ENCODE data around the gene ULK2. TPM values are rescaled to one million over a fixed set of nuclear protein-coding genes. Genes with fewer than 3 reads are reported as not detected.

ULK2 gene
- total RNA-seq, 1 donor = 22.1 TPM

- TF ChIP-seq, protein P1, sequence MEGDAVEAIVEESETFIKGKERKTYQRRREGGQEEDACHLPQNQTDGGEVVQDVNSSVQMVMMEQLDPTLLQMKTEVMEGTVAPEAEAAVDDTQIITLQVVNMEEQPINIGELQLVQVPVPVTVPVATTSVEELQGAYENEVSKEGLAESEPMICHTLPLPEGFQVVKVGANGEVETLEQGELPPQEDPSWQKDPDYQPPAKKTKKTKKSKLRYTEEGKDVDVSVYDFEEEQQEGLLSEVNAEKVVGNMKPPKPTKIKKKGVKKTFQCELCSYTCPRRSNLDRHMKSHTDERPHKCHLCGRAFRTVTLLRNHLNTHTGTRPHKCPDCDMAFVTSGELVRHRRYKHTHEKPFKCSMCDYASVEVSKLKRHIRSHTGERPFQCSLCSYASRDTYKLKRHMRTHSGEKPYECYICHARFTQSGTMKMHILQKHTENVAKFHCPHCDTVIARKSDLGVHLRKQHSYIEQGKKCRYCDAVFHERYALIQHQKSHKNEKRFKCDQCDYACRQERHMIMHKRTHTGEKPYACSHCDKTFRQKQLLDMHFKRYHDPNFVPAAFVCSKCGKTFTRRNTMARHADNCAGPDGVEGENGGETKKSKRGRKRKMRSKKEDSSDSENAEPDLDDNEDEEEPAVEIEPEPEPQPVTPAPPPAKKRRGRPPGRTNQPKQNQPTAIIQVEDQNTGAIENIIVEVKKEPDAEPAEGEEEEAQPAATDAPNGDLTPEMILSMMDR (IDR thresholded peaks at IDR 0.05; ENCODE audit: insufficient read depth, low read length) = no peak
- DNase-seq (ENCODE audit: low read depth) = no peak
These were observed 79.9 kb downstream of the ULK2 start for GRCh38 chr17:19787733-19788357.

GRCh38 chr17:19785854-19786253 is 81.9 kb downstream of the ULK2 start:
- TF ChIP-seq, protein P1 (IDR thresholded peaks at IDR 0.05; ENCODE audit: insufficient read depth, low read length) = no peak
- no peak overlapping the region for H3K4me3 ChIP-seq (ENCODE audit: low read depth, low read length)
- DNase-seq (ENCODE audit: low read depth) = peak; percentile 11

More at GRCh38 chr17:19787733-19788357, 79.9 kb downstream of the ULK2 start:
- no peak overlapping the region for H3K4me3 ChIP-seq (ENCODE audit: low read depth, low read length)

- no peak overlapping the region for H3K4me3 ChIP-seq (ENCODE audit: low read depth, low read length)
- TF ChIP-seq, protein P1 (IDR thresholded peaks at IDR 0.05; ENCODE audit: insufficient read depth, low read length) = no peak
- DNase-seq (ENCODE audit: low read depth) = no peak
These were observed 86.0 kb downstream of the ULK2 start for GRCh38 chr17:19781488-19782458.

DNA sequence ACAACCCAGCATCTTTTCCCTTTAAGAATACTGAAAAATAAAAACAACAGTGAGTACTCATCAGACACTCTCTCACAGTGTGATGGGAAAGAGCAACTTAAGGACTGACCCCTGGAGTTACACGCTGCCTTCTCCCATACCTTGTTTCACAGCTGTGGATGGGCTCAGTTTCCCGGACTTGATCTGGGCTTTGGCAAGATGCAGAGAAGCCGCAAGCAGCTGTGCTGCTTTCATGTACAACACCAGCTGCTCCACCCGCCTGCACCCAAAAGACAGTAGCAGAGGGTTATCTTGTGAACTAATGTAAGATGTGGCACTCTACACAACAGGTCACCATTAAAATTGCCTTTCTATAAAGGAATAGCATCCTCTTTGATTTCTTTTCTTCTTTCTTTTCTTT is 86.9 kb downstream of the ULK2 start:
- DNase-seq (ENCODE audit: low read depth) = no peak

DNA sequence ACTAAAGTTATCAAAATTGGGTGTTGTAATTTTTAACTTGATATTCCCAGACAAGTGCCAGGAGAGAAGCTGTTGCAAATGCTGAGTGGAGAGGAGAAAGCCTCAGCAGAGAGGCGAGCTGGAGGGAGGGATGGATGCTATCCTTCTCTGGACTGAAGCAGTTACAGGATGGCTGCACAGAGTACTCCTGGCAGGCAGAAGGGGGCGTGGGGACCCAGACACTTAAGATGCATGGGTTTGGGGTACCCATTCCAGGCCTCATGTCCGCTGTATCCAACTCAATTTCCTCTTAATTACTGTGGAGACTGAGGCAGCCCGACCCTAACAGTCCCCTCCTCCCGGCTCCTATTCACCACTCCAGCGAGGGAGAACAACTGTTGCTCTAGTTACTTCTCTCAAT is 94.2 kb downstream of the ULK2 start:
- TF ChIP-seq, protein P1 (IDR thresholded peaks at IDR 0.05; ENCODE audit: insufficient read depth, low read length) = no peak
- DNase-seq (ENCODE audit: low read depth) = no peak
- no peak overlapping the region for H3K4me3 ChIP-seq (ENCODE audit: low read depth, low read length)

More for the DNA sequence above, 86.9 kb downstream of the ULK2 start:
- H3K4me3 ChIP-seq (ENCODE audit: low read depth, low read length) = no peak overlapping the region
- TF ChIP-seq, protein P1 (IDR thresholded peaks at IDR 0.05; ENCODE audit: insufficient read depth, low read length) = no peak

DNA sequence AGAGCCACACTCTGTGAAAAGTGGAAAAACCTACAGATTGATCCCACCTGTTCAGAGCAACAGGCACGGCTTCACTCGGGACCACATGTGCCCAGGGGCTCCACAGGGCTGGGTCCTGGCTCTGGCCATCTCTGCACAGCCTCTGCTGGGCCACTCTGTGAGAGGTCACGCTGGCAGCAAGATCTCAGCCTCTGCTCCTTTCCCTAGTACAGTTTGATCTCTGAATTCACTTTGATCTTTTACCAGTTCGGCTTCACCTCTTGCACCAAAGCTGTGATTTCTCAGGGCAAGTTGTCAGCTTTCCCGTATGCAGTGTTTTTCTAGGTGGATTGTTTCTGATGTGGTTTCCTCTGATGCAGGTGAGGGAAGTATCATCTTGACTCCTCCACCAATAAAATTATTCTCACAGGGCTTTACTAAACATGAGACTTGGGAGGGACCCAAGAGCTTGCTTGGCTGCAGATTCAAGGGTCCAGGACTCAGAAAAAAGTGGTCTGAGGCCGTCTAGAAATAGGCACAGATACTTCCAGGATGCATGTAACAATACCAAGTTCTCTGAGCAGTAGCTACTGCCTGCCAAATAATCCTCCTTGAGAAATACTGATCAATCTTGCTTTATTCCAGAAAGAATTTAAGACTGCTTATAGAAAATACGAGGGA is 95.6 kb downstream of the ULK2 start:
- H3K4me3 ChIP-seq (ENCODE audit: low read depth, low read length) = no peak overlapping the region
- TF ChIP-seq, protein P1 (IDR thresholded peaks at IDR 0.05; ENCODE audit: insufficient read depth, low read length) = no peak
- no peak for DNase-seq (ENCODE audit: low read depth)
